A673 (cell line): ENCODE data around the gene RNH1.

Experiments used
- CTCF ChIP-seq: fragments of 300-800, 200-600 bp; sonication (generic); conservative IDR thresholded peaks from 2 replicates; pipeline ENCODE4 v1.5.1; 2017; ENCODE audit warnings: low read depth, mild to moderate bottlenecking, antibody characterized with exemption, low read length, moderate library complexity, mixed read lengths
- EZH2 ChIP-seq: fragments of 200-600 bp; sonication (generic); IDR thresholded peaks from 2 replicates; pipeline ENCODE4 v1.6.1; 2017; ENCODE audit warnings: borderline replicate concordance, low read depth, mild to moderate bottlenecking, mixed read lengths, antibody characterized with exemption, low read length; ENCODE audit not compliant: poor library complexity, severe bottlenecking

GRCh38 chr11:520428-521176, 13.6 kb upstream of the RNH1 start:
- TF ChIP-seq CTCF (no peak), EZH2 (no peak)
